Upper lobe of left lung (tissue), 6 donors: ENCODE results near the gene SPATA12. TPM values are rescaled to one million over a fixed set of nuclear protein-coding genes. Genes with fewer than 3 reads are reported as not detected.

Experiments
- ATAC-seq, 2 donors: fragments of 200-7000 bp; cut with Tn5 transposase; one replicate each; pipeline ENCODE4 v1.9.1; 2022; ENCODE audit warnings: mild to moderate bottlenecking in 2 of 2, moderate library complexity in 2 of 2; ENCODE audit not compliant: low FRiP score in 2 of 2
- DNase-seq, 2 donors: peaks; one replicate each; pipeline ENCODE4 v3.0.0-alpha.2; 2019 to 2020
- H3K27ac ChIP-seq, 4 donors: fragments of 200-600 bp; sonication (generic); one replicate each; pipeline ENCODE4 v1.5.1; 2016 to 2019
- H3K27me3 ChIP-seq, 4 donors: fragments of 200-600 bp; sonication (generic); one replicate each; pipeline ENCODE4 v1.5.1; 2017 to 2019
- H3K36me3 ChIP-seq, 4 donors: fragments of 200-600 bp; sonication (generic); one replicate each; pipeline ENCODE4 v1.5.1; 2016 to 2019
- H3K4me1 ChIP-seq, 4 donors: fragments of 200-600 bp; sonication (generic); one replicate each; pipeline ENCODE4 v1.5.1; 2018 to 2019
- H3K4me3 ChIP-seq, 4 donors: fragments of 200-600 bp; sonication (generic); one replicate each; pipeline ENCODE4 v1.5.1; 2017 to 2019; ENCODE audit warnings: mild to moderate bottlenecking in 2 of 4, moderate library complexity in 1 of 4
- H3K9me3 ChIP-seq, 4 donors: fragments of 200-600 bp; sonication (generic); one replicate each; pipeline ENCODE4 v1.5.1; 2018 to 2019
- EP300 ChIP-seq, 4 donors: sonication (generic); formaldehyde crosslinking; IDR thresholded peaks; one replicate each; pipeline ENCODE4 v1.5.1; 2017; ENCODE audit warnings: antibody characterized with exemption in 4 of 4, control low read depth in 2 of 4
- POLR2A ChIP-seq, 4 donors: fragments of 450-650 bp; IDR thresholded peaks; one replicate each; pipeline ENCODE4 v1.5.1; 2016 to 2017; ENCODE audit warnings: antibody characterized with exemption in 4 of 4, mild to moderate bottlenecking in 2 of 4
- POLR2AphosphoS5 ChIP-seq, 2 donors: sonication (generic); formaldehyde crosslinking; IDR thresholded peaks; one replicate each; pipeline ENCODE4 v1.5.1; 2017; ENCODE audit warnings: antibody characterized with exemption in 2 of 2
- WGBS, 2 donors: methylation state at CpG; one replicate each; pipeline ENCODE4 v1.1.5; 2017 to 2018; 5-methylcytosine and 5-hydroxymethylcytosine counted together
- total RNA-seq, 6 donors: library from RNA; depleted of rRNA in 4 of 6; stranded (reverse); fragments of >200 nt in 4 of 6; gene quantifications; one replicate each; pipeline versions ENCODE4 v1.1.0 to v1.2.1, GENCODE V29; 2016 to 2021
- TF ChIP-seq, protein P1 (sequence below), 6 experiments: fragments of 450-650 bp in 4 of 6; fragments of 200-600 bp in 2 of 6; sonication (generic) in 2 of 6; IDR thresholded peaks; one replicate each; pipeline ENCODE4 v1.5.1; 2016 to 2019; ENCODE audit warnings: antibody characterized with exemption in 6 of 6
- donor health status: DM: no; HTN: no; CAD: no; lungs with moderate emphysema.
- donor health status: DM: no; HTN: yes; CAD: no; lungs with severe emphysema.

Gene SPATA12
- total RNA-seq, 6 donors from 2014 or later, result 0.27 to 1.0 (median 0.36) TPM; not detected in 2

DNA sequence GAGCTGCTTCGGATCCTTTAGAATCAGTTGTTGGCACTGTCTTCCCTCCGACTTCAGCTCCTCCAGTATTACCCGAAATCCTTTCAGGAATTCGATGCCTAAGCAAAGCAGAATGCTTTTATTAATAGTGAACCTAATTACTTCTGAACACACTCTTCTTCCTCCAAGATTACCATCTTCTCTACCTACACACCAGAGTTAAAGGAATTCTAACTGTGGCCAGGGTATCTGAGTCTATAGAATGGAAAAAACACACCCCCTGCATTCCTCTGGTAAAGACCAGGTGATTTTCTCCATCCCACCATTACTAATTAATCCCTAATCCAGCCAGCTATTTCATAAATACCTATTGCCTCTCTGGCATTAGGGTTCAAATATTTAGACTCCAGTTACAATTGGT is 49.8 kb downstream of the SPATA12 start:
- H3K36me3 ChIP-seq, result no peaks in the 10 kb centered on the region
- TF ChIP-seq, protein P1, sequence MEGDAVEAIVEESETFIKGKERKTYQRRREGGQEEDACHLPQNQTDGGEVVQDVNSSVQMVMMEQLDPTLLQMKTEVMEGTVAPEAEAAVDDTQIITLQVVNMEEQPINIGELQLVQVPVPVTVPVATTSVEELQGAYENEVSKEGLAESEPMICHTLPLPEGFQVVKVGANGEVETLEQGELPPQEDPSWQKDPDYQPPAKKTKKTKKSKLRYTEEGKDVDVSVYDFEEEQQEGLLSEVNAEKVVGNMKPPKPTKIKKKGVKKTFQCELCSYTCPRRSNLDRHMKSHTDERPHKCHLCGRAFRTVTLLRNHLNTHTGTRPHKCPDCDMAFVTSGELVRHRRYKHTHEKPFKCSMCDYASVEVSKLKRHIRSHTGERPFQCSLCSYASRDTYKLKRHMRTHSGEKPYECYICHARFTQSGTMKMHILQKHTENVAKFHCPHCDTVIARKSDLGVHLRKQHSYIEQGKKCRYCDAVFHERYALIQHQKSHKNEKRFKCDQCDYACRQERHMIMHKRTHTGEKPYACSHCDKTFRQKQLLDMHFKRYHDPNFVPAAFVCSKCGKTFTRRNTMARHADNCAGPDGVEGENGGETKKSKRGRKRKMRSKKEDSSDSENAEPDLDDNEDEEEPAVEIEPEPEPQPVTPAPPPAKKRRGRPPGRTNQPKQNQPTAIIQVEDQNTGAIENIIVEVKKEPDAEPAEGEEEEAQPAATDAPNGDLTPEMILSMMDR (IDR thresholded peaks at IDR 0.05), result no peak
- TF ChIP-seq POLR2AphosphoS5 (IDR thresholded peaks at IDR 0.05) (no peak), EP300 (IDR thresholded peaks at IDR 0.05) (no peak), POLR2A (IDR thresholded peaks at IDR 0.05) (no peak)
- no peaks in the 10 kb centered on the region for H3K27me3 ChIP-seq
- no peak overlapping the region for H3K4me3 ChIP-seq
- no peaks in the 10 kb centered on the region for H3K4me1 ChIP-seq
- no peaks in the 10 kb centered on the region for H3K9me3 ChIP-seq
- WGBS, 2 donors, result 66 to 80% methylated on average over 4 of the region's 4 CpGs
- no peak overlapping the region for H3K27ac ChIP-seq
- ATAC-seq, result no peak
- no peak for DNase-seq

DNA sequence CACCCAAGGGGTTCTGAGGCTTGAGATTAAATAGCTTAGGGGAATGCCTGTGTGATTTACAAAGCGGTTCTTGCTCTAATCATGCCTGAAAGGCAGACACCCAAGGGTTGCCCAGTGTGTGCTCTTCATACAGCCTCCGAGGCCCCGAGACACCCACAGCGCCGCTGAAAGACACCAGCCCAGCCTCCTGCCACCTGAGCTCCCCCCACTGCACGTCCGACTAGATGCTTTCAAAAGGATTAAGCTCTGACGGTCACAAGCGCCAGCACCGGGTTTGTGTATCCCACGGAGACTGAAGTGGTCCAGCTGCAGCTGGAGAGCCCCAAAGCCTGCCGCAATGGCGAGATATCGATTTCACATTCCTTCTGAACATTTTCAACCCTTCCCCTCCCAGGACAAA is 50.3 kb downstream of the SPATA12 start:
- ATAC-seq (no peak), DNase-seq (peak in 1 of 2 donors; percentile 47)
- Histone ChIP-seq H3K4me1 (no peaks in the 10 kb centered on the region), H3K36me3 (no peaks in the 10 kb centered on the region), H3K4me3 (no peak overlapping the region), H3K27me3 (no peaks in the 10 kb centered on the region), H3K27ac (no peak overlapping the region), H3K9me3 (no peaks in the 10 kb centered on the region)
- TF ChIP-seq POLR2AphosphoS5 (IDR thresholded peaks at IDR 0.05), result no peak
- TF ChIP-seq POLR2A (IDR thresholded peaks at IDR 0.05), result no peak
- TF ChIP-seq, protein P1 (IDR thresholded peaks at IDR 0.05), result no peak
- no peak for TF ChIP-seq EP300 (IDR thresholded peaks at IDR 0.05)
- WGBS, 2 donors, result 68 to 82% methylated on average over 14 of the region's 14 CpGs

DNA sequence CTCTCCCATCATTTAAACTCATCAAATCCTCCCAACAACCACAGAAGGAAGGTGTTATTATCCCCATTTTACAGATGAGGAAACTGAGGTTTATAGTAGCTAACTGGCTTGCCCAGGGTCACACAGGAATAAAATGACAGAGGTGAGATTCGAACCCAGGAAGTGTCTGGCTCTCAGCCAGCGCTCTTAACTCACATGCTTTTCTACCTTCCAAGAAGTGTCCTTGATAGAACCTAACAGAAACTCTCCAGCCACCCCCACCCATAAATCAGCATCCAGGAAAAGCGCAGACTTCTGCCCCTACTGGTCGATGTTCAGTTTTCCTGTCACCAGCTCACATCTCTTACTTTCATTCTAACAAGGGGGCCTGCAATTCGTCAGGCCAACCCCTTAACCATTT is 51.7 kb downstream of the SPATA12 start:
- 59 to 62% methylated on average over 5 of the region's 5 CpGs for WGBS, 2 donors
- no peak overlapping the region for H3K4me3 ChIP-seq

DNA sequence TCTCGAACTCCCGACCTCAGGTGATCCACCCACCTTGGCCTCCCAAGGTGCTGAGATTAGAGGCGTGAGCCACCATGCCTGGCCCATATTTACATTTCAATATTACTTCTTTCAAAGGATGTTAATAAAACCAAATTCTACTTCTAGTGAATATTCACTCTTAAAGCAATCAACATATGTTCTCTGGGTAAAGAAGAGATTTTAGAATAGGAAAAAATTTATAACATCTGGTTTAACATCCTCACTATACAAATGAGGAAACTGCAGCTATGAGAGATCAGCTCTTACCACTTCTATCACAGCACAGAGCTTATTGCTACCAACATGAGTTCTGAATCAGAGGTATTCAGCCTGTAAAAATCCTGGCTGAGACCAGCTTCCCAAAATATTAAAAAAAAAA is 56.0 kb downstream of the SPATA12 start:
- TF ChIP-seq EP300 (IDR thresholded peaks at IDR 0.05) (no peak), POLR2AphosphoS5 (IDR thresholded peaks at IDR 0.05) (no peak), POLR2A (IDR thresholded peaks at IDR 0.05) (no peak)
- TF ChIP-seq, protein P1 (IDR thresholded peaks at IDR 0.05), result no peak
- DNase-seq, result no peak
- 85 to 97% methylated on average over 3 of the region's 3 CpGs for WGBS, 2 donors

More for the DNA sequence above, 51.7 kb downstream of the SPATA12 start:
- no peak for ATAC-seq
- H3K27ac ChIP-seq, result no peak overlapping the region
- TF ChIP-seq, protein P1 (IDR thresholded peaks at IDR 0.05), result no peak
- TF ChIP-seq EP300 (IDR thresholded peaks at IDR 0.05) (no peak), POLR2A (IDR thresholded peaks at IDR 0.05) (no peak), POLR2AphosphoS5 (IDR thresholded peaks at IDR 0.05) (no peak)
- H3K36me3 ChIP-seq, result no peaks in the 10 kb centered on the region
- H3K9me3 ChIP-seq, result no peaks in the 10 kb centered on the region
- H3K4me1 ChIP-seq, result no peaks in the 10 kb centered on the region
- H3K27me3 ChIP-seq, result no peaks in the 10 kb centered on the region
- DNase-seq, result no peak

DNA sequence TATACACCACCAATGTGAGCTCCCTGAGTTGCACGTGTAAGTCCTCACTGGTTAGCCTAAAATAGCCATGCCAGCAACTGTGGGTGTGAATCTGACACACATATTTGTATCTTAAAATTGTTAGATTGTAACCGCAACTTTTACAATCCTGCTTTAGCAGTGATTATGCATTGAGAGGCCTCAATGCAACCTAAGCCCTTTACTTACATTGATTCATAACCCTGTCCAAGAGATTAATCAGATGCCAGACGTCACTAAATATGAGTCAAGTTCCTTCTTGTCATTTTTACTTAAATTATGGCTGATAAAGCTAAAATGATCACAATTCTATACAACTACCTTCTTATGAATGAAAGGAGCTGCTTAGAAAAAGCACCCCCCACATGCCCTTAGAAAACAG is 57.8 kb downstream of the SPATA12 start:
- no peak overlapping the region for H3K27ac ChIP-seq
- no peak overlapping the region for H3K4me3 ChIP-seq
- H3K4me1 ChIP-seq, result no peaks in the 10 kb centered on the region
- TF ChIP-seq, protein P1 (IDR thresholded peaks at IDR 0.05), result no peak
- no peak for TF ChIP-seq POLR2A (IDR thresholded peaks at IDR 0.05)
- no peak for TF ChIP-seq EP300 (IDR thresholded peaks at IDR 0.05)
- TF ChIP-seq POLR2AphosphoS5 (IDR thresholded peaks at IDR 0.05), result no peak
- no peaks in the 10 kb centered on the region for H3K36me3 ChIP-seq
- H3K27me3 ChIP-seq, result no peaks in the 10 kb centered on the region
- 63 to 78% methylated on average over 3 of the region's 3 CpGs for WGBS, 2 donors
- no peaks in the 10 kb centered on the region for H3K9me3 ChIP-seq
- DNase-seq (no peak), ATAC-seq (no peak)

More for the DNA sequence above, 56.0 kb downstream of the SPATA12 start:
- H3K27ac ChIP-seq, result no peak overlapping the region
- no peaks in the 10 kb centered on the region for H3K4me1 ChIP-seq
- no peaks in the 10 kb centered on the region for H3K9me3 ChIP-seq
- no peak overlapping the region for H3K4me3 ChIP-seq
- no peak for ATAC-seq
- H3K36me3 ChIP-seq, result no peaks in the 10 kb centered on the region
- no peaks in the 10 kb centered on the region for H3K27me3 ChIP-seq
